Kidney tubule cell (primary cell): Measurements from ENCODE around the gene CASP8.
"Not testable (repeated sequence)": the region's sequence is repeated elsewhere in the genome, so short reads cannot be mapped to it uniquely, and the experiment has no call there.

ENCODE experiments used
- DNase-seq: peaks from one replicate; pipeline ENCODE4 v3.0.0-alpha.2; 2018; ENCODE audit warnings: low spot score

Gene CASP8

DNA sequence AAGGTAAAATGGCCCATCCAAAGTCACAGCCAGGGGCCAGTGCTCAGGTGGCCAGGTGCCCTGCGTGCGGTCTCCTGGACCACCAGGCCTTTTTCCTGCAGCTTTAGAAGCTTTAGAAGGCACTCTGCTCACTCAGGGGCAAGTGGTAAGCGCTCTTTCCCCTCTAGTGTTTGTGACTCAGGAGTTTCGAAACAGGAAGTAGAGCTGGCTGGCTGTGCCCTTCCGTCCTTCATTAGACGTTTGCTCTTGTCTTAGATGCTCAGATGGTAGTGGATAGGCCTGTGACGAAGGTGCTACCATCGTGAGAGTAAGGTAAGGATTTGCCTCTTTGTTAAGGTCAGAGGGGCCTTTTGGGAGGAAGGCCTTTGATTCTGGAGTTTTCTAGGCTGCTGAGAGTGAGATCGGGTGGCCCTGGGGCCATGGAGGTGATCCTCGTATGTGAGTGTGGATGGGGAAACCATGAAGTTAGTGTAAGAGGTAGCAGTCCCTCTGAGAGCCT is at the start of gene CASP8:
Gene CASP8 (plus strand): TSS at position 235 of the 499 bp plus-strand sequence. CDS start 5,951 bp downstream, outside the sequence.
- peak; percentile 54 for DNase-seq

DNA sequence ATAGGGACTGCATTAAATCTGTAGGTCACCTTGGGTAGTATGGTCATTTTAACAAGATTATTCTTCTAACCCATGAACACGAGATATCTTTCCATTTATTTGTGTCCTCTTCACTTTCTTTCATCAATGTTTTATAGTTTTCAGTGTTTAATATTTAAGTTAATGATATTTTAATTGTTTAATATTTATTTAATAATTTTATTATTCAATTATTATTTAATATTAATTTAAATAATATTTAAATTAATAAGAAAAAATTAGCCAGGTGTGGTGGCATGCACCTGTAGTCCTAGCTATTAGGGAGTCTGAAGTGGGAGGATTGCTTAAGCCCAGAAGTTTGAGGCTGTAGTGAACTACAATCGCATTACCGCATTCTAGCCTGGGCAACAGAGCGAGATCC is 44.4 kb upstream of the CASP8 start:
- DNase-seq = no peak

DNA sequence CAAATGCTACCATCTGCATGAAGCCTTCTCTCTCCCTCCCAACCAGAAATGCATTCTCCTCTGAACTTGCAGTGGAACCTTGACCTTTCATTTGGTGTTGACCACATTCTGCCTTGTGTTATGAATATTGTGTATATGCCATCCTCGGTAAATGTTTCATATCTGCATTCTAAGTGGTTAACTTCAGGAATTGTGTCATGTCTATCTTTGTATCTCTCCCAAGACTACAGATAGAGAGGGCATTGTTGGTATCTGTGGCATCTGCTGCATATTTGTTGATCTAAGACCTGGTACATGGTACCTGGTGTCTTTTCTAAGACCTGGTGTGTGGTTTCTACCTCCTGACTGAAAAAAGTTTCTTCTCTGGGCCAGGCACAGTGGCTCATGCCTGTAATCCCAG is 43.4 kb upstream of the CASP8 start:
- DNase-seq = no peak

DNA sequence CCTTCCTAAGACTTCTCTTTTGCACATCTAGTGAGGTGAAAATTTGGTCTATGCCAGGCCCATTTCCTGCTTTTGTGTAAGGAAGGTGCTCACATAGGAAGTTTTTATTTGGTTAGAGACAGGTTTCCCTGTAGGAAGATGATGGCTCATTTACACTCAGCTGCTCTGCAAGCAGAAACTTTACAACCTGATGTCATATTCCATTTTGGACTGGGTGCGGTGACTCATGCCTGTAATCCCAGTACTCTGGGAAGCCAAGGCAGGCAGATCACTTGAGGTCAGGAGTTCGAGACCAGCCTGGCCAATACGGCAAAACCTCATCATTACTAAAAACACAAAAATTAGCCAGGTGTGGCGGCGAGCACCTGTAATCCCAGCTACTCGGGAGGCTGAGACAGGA is 41.6 kb upstream of the CASP8 start:
- DNase-seq = peak; percentile 74

DNA sequence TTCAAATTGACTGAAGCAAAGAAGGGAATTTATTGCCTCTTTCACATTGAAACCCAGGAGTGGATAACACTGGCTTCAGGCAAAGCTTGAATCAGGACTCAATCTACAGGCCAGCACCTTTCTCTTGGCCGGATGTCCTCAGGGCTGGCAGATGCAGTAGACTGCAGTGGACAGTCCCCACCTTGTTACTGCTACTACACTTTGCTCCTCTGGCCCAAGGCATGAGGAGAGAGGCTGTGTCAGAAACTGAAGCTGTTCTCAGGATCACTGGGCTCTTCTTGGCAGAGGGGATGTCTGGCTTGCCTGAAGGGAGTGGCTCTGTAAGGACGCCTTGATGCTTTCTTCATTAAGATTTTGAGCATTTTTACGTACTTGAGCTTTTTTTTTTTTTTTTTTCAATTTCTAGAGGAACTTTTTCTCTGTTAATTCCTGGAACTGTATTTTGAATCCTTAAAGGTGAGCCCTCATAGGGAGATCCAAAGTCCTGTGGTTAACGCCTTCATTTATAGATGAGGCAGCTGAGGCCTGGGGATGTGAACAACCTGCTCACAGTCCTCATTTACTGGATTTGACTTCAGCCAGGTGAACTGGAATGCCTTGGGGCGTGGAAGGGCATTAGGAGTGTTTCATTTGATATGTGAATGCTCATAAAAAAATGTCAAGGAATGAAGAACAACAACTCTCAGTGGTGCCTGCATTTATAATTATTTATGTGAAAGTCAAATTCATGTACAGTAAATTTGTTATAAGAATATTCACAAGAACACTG is 40.8 kb upstream of the CASP8 start:
- DNase-seq = no peak

DNA sequence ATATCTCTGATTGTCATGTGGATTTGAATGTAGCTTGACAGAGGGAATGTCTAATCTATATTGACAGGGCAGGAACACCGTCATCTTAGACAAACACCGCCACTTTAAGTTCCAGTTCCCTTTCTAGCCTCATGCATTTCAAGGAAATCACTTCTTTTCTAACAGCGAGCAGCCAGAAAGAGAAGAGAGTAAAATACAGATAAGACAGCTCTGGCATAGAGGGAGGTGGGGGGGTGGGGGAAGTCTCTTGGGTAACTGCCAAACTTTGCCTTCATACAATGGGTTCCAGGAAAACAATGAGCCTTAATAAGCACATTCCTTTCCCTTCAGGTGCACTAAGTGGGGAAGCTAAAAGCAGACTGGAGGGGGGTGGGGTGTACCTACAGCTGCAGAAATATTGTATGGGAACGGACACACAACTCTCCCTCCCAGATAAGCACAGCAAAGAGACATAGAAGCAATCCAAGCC is 40.2 kb upstream of the CASP8 start:
- DNase-seq = peak; percentile 61

DNA sequence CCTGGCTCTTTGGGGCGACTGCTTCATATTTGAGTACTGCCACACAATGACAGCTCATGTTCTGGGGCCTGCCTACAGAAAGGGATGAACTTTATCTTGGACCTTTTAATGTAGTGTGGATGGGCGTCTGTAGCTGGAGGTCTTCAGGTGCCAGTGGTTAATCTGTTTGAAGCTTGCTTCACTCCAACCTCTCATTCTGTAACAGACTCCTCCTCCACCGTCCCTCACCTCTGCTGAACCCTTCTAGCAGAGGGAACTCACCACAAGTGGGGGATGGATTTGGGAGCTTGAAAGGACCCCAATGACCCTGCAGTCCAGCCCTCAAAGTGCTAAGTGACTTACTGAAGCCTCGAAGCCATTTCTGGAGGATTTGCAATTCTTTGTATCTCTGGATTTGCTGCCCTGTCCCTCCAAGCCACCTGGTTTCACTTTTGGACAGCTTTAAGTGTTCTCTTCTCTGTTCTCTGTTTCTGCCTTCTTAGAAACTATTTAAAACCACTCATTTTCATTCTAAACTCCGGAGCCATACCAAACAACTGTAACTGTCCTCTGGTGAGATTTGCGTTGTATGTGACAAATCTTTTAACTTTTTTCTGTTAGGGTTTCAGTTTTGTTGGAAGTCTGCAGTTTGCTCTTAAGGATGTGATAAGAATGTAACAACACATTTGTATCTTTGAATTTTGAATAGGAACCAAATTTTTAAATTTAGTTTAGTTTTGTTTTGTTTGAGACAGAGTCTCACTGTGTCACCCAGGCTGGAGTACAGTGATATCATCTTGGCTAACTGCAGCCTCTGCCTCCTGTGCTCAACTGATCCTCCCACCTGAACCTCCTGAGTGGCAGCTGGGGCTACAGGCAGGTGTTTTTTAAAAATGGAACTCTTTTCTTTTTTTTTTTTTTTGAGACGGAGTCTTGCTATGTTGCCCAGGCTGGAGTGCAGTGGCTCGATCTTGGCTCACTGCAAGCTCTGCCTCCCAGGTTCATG is 37.0 kb upstream of the CASP8 start:
- no peak for DNase-seq

DNA sequence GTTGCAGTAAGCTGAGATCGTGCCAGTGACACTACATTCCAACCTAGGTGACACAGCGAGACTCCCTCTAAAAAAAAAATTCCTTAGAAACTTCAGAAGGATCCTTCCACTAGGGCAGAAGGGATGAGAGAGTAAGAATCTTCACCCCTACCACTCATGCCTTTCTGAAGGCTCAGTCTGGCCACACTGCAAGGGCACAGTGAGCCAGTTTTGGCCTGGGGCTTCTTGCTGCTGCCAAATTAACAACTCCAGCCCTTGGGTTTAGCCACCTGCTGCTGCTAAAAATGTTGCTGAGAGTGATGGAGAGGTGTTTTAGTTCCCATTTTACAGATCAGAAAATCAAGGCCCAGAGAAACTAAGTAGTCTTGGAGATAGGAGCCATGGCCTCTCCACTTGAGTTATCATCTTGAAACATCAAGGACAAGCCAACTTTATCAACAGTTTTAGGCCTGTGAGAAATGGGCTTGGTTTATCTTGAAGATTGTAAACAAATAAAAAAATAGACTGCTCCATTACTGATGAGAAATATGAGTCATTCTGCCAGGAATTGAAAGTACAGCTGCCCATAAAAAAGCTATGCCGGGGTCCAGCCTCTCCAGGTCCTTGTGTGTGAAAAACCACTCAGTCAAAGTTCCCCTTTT is 31.9 kb upstream of the CASP8 start:
- no peak for DNase-seq

DNA sequence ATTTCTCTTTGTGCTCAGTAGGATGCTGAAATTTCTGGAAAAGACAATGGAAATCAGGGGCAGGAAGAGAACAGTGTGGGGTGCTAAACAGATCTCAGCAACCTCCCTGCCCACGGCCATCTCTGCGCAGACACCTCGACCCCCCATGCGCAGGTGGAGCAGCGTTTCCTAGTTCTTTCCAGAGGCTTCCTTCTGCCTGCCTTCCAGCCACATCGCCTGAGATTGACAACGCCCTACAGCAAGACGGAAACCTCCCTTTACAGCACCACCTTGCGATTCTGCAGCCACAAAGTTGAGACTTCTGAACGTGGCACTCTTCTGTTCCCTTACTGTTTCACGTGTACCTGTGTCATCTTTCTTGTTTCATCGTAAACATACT is 31.4 kb upstream of the CASP8 start:
- no peak for DNase-seq

DNA sequence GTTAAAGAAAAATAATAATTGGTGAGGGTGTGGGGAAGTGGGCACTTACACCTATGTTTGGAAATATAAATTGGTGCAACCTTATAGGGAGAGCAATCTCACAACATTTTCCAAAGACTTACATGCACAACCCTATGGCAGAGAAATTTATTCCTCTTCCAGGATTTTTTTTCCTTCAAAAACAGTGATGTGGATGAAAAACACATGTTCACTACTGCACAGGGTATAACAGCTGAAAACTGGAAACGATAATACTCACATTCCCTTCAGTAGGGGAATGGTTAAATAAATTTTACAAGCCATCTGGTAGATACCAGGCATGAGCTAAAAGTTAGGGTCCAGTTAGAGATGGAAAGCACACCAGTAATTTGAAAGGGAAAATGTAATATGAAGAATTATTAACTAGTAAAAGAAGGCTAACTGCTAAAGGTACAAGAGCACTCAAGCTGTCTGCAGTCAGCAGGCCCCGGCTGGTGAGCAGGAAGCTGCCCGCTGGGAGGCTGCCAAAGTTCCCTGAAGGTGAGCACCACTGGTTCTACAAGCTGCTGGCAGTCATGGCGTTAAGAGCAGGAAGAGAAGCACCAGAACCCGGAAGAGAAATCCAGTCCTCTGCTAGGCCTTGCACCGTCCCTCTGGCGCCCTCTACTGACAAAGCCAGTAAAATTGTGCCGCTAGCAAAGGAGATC is 28.4 kb upstream of the CASP8 start:
- peak; percentile 96 for DNase-seq

DNA sequence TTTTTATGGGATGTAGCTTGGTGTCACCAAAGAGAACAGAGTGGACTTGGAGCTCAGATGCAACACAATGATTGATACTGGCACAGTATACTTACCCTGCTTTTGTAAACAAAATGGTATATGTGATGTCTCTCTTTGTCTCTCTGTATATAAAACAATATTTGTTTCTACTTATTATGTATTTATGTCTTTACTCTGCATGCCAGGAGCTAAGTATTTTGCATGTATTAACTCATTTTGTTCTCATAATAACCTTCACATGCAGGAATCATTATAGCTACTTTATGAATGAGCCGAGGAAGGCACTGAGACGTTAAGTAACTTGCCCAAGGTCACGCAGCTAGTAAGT is 27.9 kb upstream of the CASP8 start:
- DNase-seq = no peak

DNA sequence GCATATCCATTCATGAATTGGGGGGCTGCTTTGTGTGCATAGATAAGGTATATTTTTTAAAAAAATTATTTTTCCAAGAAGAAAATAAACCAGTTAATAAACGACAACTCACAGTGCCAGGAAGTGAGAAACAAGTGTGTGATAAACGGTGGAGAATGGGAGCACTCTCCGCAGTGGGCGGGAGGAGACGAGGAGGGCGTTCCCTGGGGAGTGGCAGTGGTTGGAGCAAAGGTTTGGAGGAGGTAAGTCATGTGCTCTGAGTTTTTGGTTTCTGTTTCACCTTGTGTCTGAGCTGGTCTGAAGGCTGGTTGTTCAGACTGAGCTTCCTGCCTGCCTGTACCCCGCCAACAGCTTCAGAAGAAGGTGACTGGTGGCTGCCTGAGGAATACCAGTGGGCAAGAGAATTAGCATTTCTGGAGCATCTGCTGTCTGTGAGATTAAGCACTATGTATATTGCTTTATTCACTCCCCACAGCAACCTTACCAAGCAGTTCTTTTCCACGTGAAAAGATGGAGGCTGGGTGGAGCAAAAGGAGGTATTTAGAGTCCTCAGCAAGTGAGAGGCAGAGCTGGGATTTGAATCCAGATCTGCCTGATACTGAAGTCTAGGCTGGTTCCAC is 27.0 kb upstream of the CASP8 start:
- DNase-seq = peak; percentile 94

DNA sequence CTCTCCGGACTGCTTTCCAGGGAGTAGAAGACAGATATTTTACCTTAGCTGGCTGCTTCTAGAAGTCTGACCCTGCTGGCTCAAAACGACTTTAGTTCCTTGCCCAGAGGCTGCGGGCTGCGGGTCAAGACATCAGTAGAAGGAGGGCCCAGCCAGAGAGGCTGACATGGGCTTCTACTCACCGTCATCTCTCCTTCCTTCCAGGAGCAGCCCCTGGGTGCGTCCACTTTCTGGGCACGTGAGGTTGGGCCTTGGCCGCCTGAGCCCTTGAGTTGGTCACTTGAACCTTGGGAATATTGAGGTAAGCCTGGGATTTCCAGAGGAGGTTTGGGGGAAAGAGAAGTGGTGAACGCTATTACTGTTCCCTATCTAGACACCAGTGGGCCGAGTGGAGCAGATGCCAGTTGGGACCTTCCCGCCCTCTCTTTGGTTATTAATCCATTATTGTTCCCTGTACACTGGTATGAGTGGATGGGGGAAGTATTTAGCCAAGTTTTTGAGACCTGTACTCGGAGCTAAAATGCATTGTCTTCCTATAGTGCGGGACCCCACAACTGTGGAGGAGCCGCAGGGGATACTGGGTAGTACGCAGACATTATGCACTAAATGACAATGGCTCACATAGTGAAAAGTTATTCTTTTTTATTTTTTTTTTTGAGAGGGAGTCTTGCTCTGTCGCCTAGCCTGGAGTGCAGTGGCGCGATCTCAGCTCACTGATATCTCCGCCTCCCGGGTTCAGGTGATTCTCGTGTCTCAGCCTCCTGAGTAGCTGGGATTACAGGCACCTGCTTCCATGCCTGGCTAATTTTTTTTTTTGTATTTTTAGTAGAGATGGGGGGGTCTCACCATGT is 26.3 kb upstream of the CASP8 start:
- DNase-seq = no peak

DNA sequence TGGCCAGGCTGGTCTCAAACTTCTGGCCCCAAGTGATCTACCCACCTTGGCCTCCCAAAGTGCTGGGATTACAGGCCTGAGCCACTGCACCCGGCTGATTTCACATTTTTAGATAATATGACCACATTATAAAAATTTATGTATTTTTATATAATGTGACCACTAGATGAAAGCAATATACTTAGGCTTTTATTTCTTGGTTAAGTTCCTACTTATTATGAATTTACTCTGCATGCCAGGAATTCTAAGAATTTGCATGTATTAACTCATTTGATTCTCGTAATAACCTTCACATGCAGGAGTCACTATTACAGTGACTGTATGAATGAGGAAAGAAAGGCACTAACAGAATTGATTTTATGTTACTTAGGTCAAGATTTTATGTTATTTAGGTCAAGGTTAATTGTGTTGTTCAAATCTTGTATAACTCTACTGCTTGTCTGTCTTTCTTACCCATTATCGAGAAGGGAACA is 25.6 kb upstream of the CASP8 start:
- peak; percentile 42 for DNase-seq

DNA sequence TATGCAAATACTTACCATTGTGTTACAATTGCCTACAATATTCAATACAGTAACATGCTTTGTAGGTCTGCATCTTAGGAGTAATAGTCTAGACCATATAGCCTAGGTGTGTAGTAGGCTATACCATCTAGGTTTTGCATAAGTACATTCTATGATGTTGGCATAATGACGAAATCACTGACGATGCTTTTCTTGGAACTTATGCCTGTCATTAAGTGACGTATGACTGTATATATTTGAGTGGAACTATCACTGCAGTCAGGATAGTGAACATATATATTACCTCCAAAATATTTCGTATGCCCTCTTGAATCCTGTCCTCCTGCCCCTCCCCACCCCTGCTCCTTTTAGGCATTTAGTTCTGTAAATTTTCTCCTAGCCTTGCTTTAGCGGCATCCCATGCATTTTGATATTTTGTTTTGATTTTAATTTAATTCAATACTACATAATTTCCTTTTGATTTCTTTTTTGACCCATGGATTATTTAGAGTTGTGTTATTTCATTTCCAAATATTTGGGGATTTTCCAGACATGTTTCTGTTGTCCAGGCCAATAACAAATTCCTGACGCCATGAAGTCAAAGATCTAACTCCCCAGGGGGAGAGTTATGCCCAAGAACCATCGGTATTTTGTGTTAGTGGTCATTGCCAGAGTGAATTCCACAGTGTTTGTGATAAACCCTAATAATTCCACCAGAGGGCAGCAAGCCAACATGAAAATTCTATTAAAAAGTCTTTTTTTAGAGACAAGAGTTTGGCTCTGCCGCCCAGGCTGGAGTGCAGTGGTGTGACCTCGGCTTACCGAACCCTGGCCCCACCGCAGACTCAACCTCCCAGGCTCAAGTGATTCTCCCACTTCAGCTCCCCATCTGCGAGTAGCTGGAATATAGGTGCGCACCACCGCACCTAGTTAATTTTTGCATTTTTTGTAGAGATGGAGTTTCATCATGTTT is 24.2 kb upstream of the CASP8 start:
- DNase-seq = peak; percentile 80

DNA sequence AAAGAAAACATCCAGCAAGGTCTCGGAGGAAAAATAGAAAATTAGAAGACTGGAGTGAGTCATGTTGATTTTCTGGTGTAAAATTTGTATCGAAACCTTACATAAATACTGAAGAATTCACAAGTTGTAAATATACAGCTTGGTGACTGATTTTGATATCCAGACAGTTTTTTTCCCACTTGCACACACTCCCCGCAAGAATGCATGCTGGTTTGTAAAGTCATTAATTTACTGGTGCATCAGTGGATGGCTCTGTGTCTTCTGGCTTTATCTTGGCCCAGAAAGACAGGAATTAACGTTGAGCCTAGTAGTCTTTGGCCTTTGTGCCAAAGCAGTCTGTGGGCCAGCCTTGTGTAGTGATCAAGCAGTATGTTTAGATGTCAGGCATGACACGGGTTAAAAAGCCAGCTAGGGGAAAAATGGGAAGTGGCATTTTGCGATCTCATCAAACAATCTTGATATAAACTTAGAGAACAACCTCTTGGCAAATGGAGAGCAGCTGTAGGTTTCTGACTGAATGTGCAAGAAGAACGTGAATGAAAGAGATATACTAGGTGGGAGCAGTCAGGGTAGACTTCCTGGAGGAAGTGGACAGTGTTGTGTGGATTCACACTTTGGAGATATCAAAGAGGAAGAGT is 22.7 kb upstream of the CASP8 start:
- DNase-seq = no peak

DNA sequence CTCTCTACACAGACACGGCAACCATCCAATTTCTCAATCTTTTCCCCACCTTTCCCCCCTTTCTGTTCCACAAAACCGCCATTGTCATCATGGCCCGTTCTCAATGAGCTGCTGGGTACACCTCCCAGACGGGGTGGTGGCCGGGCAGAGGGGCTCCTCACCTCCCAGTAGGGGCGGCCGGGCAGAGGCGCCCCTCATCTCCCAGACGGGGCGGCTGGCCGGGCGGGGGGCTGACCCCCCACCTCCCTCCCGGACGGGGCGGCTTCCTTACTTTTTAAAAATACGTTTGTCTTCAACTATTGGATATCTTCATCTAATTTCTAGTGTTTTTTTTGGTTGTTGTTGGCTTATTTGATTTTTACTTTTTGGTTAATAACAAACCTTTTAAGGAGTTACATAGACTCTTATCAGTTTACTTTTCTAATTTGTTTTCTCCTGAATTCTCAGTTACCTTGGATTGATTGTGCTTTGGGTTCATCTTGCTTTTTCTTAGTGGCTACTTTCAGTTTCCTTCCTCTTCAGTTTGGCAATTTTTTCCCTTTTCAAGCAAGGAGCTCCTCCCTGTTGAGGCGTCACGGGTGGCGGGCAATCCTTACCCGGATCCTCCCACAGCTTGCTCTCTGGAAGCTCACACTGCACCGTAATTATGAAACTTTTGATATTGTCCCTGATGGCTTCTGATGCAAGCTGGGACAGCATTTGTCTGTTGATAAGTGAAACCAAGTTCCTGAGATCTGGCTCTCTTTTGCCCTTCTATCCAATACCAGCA is 21.0 kb upstream of the CASP8 start:
- not testable (repeated sequence) for DNase-seq
